PFSK-1 (cell line): ENCODE results near the gene OTUD5.

Source experiments
- FOXP2 ChIP-seq: optimal IDR thresholded peaks from 2 replicates; pipeline ENCODE3; 2011; ENCODE audit warnings: borderline replicate concordance, control low read depth, inconsistent platforms; ENCODE audit not compliant: insufficient read depth; ENCODE audit errors: extremely low read length, extremely low read depth
- POLR2AphosphoS5 ChIP-seq: IDR thresholded peaks from 2 replicates; pipeline ENCODE4 v1.6.1; 2012; ENCODE audit warnings: low read depth, mild to moderate bottlenecking, control low read depth, low read length, moderate library complexity
- SIN3A ChIP-seq: IDR thresholded peaks from 2 replicates; pipeline ENCODE4 v1.6.1; 2012; ENCODE audit warnings: mild to moderate bottlenecking, low read length, moderate library complexity, borderline replicate concordance; ENCODE audit not compliant: insufficient read depth
- TAF1 ChIP-seq: IDR thresholded peaks from 2 replicates; pipeline ENCODE4 v1.6.1; 2012; ENCODE audit warnings: low read length, control low read depth, borderline replicate concordance; ENCODE audit not compliant: insufficient read depth
- TF ChIP-seq, protein P1 (sequence below), 2 experiments: IDR thresholded peaks; 2 replicates each; pipeline versions ENCODE4 v1.6.1 to v1.8.0; 2011 to 2012; ENCODE audit warnings: low read depth in 2 of 2, low read length in 2 of 2, control low read depth in 1 of 2, inconsistent platforms in 1 of 2, mild to moderate bottlenecking in 1 of 2, moderate library complexity in 1 of 2; ENCODE audit not compliant: insufficient read depth in 1 of 2

Gene OTUD5

DNA sequence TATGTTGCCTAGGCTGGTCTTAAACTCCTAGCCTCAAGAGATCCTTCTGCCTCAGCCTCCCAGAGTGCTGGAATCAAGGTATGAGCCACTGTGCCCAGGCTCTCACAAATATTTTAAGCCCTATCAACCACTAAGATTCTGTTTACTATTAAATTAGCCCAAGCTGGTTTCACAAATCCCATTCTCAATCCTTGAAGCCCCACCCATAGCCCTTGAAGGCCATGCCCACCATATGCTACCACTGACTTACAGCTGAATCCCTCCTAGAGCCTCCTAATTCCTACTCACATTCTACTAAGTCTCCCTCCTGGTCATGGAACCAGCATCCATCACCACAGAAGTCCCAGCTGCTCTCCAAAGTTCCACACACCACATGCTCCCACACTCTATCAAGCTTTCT lies 34.9 kb upstream of the OTUD5 start:
- TF ChIP-seq TAF1: no peak
- no peak for TF ChIP-seq FOXP2
- TF ChIP-seq POLR2AphosphoS5: no peak
- no peak for TF ChIP-seq SIN3A
- TF ChIP-seq, protein P1, sequence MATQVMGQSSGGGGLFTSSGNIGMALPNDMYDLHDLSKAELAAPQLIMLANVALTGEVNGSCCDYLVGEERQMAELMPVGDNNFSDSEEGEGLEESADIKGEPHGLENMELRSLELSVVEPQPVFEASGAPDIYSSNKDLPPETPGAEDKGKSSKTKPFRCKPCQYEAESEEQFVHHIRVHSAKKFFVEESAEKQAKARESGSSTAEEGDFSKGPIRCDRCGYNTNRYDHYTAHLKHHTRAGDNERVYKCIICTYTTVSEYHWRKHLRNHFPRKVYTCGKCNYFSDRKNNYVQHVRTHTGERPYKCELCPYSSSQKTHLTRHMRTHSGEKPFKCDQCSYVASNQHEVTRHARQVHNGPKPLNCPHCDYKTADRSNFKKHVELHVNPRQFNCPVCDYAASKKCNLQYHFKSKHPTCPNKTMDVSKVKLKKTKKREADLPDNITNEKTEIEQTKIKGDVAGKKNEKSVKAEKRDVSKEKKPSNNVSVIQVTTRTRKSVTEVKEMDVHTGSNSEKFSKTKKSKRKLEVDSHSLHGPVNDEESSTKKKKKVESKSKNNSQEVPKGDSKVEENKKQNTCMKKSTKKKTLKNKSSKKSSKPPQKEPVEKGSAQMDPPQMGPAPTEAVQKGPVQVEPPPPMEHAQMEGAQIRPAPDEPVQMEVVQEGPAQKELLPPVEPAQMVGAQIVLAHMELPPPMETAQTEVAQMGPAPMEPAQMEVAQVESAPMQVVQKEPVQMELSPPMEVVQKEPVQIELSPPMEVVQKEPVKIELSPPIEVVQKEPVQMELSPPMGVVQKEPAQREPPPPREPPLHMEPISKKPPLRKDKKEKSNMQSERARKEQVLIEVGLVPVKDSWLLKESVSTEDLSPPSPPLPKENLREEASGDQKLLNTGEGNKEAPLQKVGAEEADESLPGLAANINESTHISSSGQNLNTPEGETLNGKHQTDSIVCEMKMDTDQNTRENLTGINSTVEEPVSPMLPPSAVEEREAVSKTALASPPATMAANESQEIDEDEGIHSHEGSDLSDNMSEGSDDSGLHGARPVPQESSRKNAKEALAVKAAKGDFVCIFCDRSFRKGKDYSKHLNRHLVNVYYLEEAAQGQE (IDR thresholded peaks at IDR 0.05; ENCODE audit: insufficient read depth in 1 of 2, low read depth in 2 of 2, low read length in 2 of 2): no peak

DNA sequence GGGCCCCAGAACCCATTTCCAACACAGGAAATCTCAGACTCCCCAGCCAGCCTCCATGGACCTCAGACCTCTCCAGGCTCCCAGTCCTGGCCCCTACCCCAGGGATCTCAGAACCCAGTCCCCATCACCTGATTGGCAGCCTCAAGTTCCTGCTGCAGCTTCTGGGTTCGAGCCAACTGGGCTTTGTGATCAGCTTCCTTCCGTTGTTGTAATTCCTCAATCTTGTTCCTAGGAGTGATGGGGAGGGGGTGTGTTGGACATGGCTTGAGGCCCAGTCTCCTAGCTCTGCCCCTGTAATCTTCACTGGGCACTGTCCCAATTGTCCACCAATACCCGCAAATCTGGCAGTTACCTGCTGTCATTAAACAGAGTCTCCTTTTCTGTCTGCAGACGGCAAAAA lies 32.1 kb upstream of the OTUD5 start:
- TF ChIP-seq SIN3A: no peak
- TF ChIP-seq, protein P1 (IDR thresholded peaks at IDR 0.05; ENCODE audit: insufficient read depth in 1 of 2, low read depth in 2 of 2, low read length in 2 of 2): no peak
- no peak for TF ChIP-seq POLR2AphosphoS5
- no peak for TF ChIP-seq TAF1
- no peak for TF ChIP-seq FOXP2

DNA sequence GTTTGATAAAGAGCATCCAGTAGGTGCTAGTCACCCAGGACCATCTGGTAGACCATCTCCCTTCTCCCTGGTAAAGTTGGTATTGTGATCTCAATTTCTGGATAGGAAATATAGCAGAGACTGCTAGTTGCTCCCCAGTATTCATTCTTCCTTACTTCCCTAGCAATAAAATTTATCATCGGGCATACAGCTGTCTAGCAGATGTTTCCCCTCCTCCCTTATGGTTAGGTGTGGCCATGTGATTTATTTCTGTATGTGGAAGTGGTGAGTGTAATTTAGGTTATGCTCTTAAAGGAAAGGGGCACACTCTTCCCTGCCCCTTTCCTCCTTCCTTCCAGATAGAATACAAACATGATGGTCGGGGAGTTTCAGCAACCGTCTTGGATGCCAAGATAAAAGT lies 26.5 kb upstream of the OTUD5 start:
- TF ChIP-seq, protein P1 (IDR thresholded peaks at IDR 0.05; ENCODE audit: insufficient read depth in 1 of 2, low read depth in 2 of 2, low read length in 2 of 2): no peak
- TF ChIP-seq FOXP2: no peak
- TF ChIP-seq SIN3A: no peak
- no peak for TF ChIP-seq POLR2AphosphoS5
- no peak for TF ChIP-seq TAF1

DNA sequence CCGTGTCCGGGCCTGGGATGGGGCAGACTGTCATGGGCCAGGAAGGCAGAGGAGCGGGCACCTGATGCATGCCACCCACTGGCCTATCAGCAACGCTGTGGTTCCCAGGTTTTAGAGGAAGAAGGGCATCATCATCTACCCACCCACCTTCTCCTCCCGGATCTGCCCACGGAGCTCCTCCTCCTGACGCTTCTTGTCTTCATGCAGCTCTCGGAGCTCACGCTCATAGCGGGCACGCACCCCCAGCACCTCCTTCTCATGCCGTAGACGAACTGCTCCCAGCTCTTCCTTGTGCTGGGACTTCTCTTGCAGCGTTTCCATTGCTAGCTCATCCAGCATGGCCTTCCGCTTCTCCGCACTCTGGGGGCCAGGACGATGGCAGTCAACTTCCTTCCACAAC lies 25.7 kb upstream of the OTUD5 start:
- no peak for TF ChIP-seq SIN3A
- no peak for TF ChIP-seq FOXP2
- TF ChIP-seq POLR2AphosphoS5: no peak
- no peak for TF ChIP-seq TAF1
- TF ChIP-seq, protein P1 (IDR thresholded peaks at IDR 0.05; ENCODE audit: insufficient read depth in 1 of 2, low read depth in 2 of 2, low read length in 2 of 2): no peak

DNA sequence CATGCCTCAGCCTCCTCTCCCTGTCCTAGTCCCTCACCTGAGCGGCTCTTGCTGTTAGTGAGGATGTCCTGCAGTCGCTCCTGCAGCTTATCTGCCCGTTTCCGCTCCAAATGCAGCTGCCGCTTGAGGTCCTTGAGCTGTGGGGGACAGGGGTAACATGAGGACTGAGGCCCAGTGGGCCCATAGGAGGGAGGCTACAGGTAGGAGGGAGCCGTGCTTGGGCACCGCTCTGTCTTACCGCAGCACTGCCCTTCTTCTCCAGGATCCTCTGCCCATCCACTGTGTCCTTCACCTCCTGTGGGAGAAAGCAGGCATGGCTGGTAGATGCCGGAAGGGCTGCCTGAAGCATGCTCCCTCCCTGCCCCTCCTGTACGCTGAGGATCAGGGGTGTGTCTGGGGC lies 23.8 kb upstream of the OTUD5 start:
- TF ChIP-seq POLR2AphosphoS5: no peak
- TF ChIP-seq, protein P1 (IDR thresholded peaks at IDR 0.05; ENCODE audit: insufficient read depth in 1 of 2, low read depth in 2 of 2, low read length in 2 of 2): no peak
- TF ChIP-seq TAF1: no peak
- TF ChIP-seq FOXP2: no peak
- TF ChIP-seq SIN3A: no peak
